ENCODE data around the gene PRKRIP1.
"Not testable (repeated sequence)": the region's sequence is repeated elsewhere in the genome, so short reads cannot be mapped to it uniquely, and the experiment has no call there.

Gene PRKRIP1

GRCh38 chr7:102404005-102404861 lies 8.1 kb downstream of the PRKRIP1 start:
- DNase-seq (ENCODE audit: low read depth): peak; percentile 32

- not testable (repeated sequence) for DNase-seq (ENCODE audit: low read depth)
These were observed 8.7 kb downstream of the PRKRIP1 start for GRCh38 chr7:102404862-102405188.

GRCh38 chr7:102407910-102408309 lies 11.7 kb downstream of the PRKRIP1 start:
- DNase-seq (ENCODE audit: low read depth): no peak

- DNase-seq (ENCODE audit: low read depth): not testable (repeated sequence)
These were observed 12.4 kb downstream of the PRKRIP1 start for GRCh38 chr7:102408530-102408929.

GRCh38 chr7:102409340-102409739 lies 13.2 kb downstream of the PRKRIP1 start:
- DNase-seq (ENCODE audit: low read depth): no peak

- DNase-seq (ENCODE audit: low read depth): no peak
These were observed 14.0 kb downstream of the PRKRIP1 start for GRCh38 chr7:102410123-102410522.

- DNase-seq (ENCODE audit: low read depth): no peak
These were observed 14.8 kb downstream of the PRKRIP1 start for GRCh38 chr7:102410918-102411317.

GRCh38 chr7:102412548-102412947 lies 16.4 kb downstream of the PRKRIP1 start:
- no peak for DNase-seq (ENCODE audit: low read depth)

GRCh38 chr7:102413091-102413490 lies 16.9 kb downstream of the PRKRIP1 start:
- no peak for DNase-seq (ENCODE audit: low read depth)

GRCh38 chr7:102413611-102414010 lies 17.4 kb downstream of the PRKRIP1 start:
- DNase-seq (ENCODE audit: low read depth): no peak

GRCh38 chr7:102415685-102416225 lies 19.6 kb downstream of the PRKRIP1 start:
- DNase-seq (ENCODE audit: low read depth): no peak

GRCh38 chr7:102416406-102416805 lies 20.2 kb downstream of the PRKRIP1 start:
- DNase-seq (ENCODE audit: low read depth): no peak

- no peak for DNase-seq (ENCODE audit: low read depth)
These were observed 20.9 kb downstream of the PRKRIP1 start for GRCh38 chr7:102417105-102417504.

- no peak for DNase-seq (ENCODE audit: low read depth)
These were observed 22.4 kb downstream of the PRKRIP1 start for GRCh38 chr7:102418592-102418991.

GRCh38 chr7:102421706-102422240 lies 25.6 kb downstream of the PRKRIP1 start:
- no peak for DNase-seq (ENCODE audit: low read depth)

- DNase-seq (ENCODE audit: low read depth): no peak
These were observed 28.0 kb downstream of the PRKRIP1 start for GRCh38 chr7:102424129-102424551.

- DNase-seq (ENCODE audit: low read depth): no peak
These were observed 28.6 kb downstream of the PRKRIP1 start for GRCh38 chr7:102424787-102425218.

GRCh38 chr7:102425639-102426267 lies 29.6 kb downstream of the PRKRIP1 start:
- DNase-seq (ENCODE audit: low read depth): no peak

- no peak for DNase-seq (ENCODE audit: low read depth)
These were observed 30.3 kb downstream of the PRKRIP1 start for GRCh38 chr7:102426268-102427018.

GRCh38 chr7:102427019-102427405 lies 30.8 kb downstream of the PRKRIP1 start:
- no peak for DNase-seq (ENCODE audit: low read depth)

- no peak for DNase-seq (ENCODE audit: low read depth)
These were observed 33.2 kb downstream of the PRKRIP1 start for GRCh38 chr7:102429141-102429899.
